ENCODE measurements around the gene OSBPL1A. TPM values are rescaled to one million over a fixed set of nuclear protein-coding genes. Genes with fewer than 3 reads are reported as not detected.

OSBPL1A gene
- polyA plus RNA-seq, 1 of the 3 experiments (the other 2 are of a cell fraction) = 21.3 TPM

DNA sequence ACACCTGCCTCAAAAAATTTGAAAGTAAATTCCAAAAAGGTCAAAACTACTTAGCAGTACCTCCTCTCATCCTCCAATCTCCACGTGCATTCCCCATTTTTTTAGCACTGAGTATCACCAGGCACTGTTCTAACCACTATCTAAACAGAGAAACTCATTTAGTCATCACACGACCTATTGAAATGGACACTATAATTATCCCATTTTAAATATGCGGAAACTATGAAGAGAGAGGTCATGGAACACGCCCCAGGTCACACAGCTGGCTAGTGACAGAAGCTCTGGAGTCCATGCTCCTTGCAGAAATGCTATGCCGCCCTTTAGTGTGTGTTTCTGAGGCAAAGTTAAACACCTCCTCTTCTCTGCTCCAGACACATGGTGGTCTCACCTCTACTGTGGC, 159.2 kb downstream of the OSBPL1A start:
- Histone ChIP-seq H3K27ac (ENCODE audit: low read depth in 2 of 2, low read length in 1 of 2) (no peak overlapping the region), H3K27me3 (ENCODE audit: insufficient read depth) (no peaks in the 10 kb centered on the region), H3K79me2 (ENCODE audit: insufficient read depth) (peaks cover 9% of the 10 kb centered on the region; the same call in 1 of the 2 replicates), H3K9me2 (no peaks in the 10 kb centered on the region), H3K36me3 (replicated peaks in 1 of 2; ENCODE audit: control insufficient read depth in 1 of 2, insufficient read depth in 2 of 2, low read length in 1 of 2) (peaks cover 18 to 22% of the 10 kb centered on the region in 2 experiments), H3K9ac (no peak overlapping the region), H3F3A (replicated peaks; ENCODE audit: insufficient read depth) (no peaks in the 10 kb centered on the region), H4K20me1 (ENCODE audit: insufficient read depth) (no peaks in the 10 kb centered on the region), H2AFZ (ENCODE audit: low read depth) (no peak overlapping the region), H3K9me3 (no peaks in the 10 kb centered on the region), H3K4me1 (ENCODE audit: control insufficient read depth in 1 of 2, insufficient read depth in 2 of 2, low read depth in 1 of 2, low read length in 1 of 2) (no peaks in the 10 kb centered on the region; a peak in 1 of 4 replicates), H3K4me2 (no peak overlapping the region), H3K4me3 (ENCODE audit: low read depth in 2 of 2, low read length in 1 of 2) (no peak overlapping the region)
- TF ChIP-seq RCOR1 (IDR thresholded peaks at IDR 0.05; ENCODE audit: low read length) = no peak
- TF ChIP-seq, protein P1, sequence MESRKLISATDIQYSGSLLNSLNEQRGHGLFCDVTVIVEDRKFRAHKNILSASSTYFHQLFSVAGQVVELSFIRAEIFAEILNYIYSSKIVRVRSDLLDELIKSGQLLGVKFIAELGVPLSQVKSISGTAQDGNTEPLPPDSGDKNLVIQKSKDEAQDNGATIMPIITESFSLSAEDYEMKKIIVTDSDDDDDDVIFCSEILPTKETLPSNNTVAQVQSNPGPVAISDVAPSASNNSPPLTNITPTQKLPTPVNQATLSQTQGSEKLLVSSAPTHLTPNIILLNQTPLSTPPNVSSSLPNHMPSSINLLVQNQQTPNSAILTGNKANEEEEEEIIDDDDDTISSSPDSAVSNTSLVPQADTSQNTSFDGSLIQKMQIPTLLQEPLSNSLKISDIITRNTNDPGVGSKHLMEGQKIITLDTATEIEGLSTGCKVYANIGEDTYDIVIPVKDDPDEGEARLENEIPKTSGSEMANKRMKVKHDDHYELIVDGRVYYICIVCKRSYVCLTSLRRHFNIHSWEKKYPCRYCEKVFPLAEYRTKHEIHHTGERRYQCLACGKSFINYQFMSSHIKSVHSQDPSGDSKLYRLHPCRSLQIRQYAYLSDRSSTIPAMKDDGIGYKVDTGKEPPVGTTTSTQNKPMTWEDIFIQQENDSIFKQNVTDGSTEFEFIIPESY (IDR thresholded peaks at IDR 0.05; ENCODE audit: borderline replicate concordance, low read depth) = no peak
- no peak for TF ChIP-seq FOXJ3 (CRISPR knock-in tag; IDR thresholded peaks at IDR 0.05)
- no peak for TF ChIP-seq TCF12 (IDR thresholded peaks at IDR 0.05)
- TF ChIP-seq, protein P2, sequence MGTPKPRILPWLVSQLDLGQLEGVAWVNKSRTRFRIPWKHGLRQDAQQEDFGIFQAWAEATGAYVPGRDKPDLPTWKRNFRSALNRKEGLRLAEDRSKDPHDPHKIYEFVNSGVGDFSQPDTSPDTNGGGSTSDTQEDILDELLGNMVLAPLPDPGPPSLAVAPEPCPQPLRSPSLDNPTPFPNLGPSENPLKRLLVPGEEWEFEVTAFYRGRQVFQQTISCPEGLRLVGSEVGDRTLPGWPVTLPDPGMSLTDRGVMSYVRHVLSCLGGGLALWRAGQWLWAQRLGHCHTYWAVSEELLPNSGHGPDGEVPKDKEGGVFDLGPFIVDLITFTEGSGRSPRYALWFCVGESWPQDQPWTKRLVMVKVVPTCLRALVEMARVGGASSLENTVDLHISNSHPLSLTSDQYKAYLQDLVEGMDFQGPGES (IDR thresholded peaks at IDR 0.05; ENCODE audit: low read depth, low read length) = no peak
- no peak for TF ChIP-seq POLR2AphosphoS5 (IDR thresholded peaks at IDR 0.05; ENCODE audit: low read depth, low read length)
- no peak for DNase-seq
- 61% methylated on average over 5 of the region's 5 CpGs for WGBS (ENCODE audit: low lambda C conversion rate)
- POLR2A ChIA-PET = no interaction called here
- CTCF ChIA-PET = no interaction called here

DNA sequence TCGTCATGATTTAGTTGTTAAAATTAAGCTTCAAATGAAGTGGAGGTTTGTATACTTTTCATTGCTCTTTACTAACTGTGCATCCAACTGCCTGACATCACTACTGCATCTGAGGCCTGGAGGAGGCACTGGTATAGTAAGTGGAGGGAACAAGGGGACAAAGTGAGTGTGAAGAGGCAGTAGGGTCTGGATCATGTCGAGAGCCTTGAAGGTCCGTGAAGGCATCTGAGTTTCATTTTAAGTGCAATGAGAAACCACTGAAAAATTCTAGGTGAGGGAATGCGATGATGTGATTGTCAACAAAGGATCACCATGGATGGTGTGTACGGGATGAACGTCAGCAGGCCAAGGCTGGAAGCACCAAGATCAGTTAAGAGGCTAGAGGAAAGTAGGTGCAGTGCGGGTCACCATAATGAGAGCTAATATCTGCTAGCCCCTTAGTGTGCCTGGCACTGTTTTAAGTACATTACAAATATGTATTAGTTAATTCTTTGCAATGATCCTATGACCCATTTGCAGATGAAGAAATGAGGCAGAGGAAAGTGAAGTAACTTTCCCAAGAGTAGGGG, 162.7 kb downstream of the OSBPL1A start:
- WGBS (ENCODE audit: low lambda C conversion rate) = 97% methylated on average over 7 of the region's 7 CpGs
- peaks cover 18 to 22% of the 10 kb centered on the region in 2 experiments for H3K36me3 ChIP-seq (replicated peaks in 1 of 2; ENCODE audit: control insufficient read depth in 1 of 2, insufficient read depth in 2 of 2, low read length in 1 of 2)
- no peak for DNase-seq

More for the DNA sequence above, 162.7 kb downstream of the OSBPL1A start:
- Histone ChIP-seq H3K9me2 (no peaks in the 10 kb centered on the region), H4K20me1 (ENCODE audit: insufficient read depth) (no peaks in the 10 kb centered on the region), H3K27me3 (ENCODE audit: insufficient read depth) (no peaks in the 10 kb centered on the region), H3K9me3 (no peaks in the 10 kb centered on the region), H2AFZ (ENCODE audit: low read depth) (no peak overlapping the region), H3K4me1 (ENCODE audit: control insufficient read depth in 1 of 2, insufficient read depth in 2 of 2, low read depth in 1 of 2, low read length in 1 of 2) (peaks cover 0 to 11% of the 10 kb centered on the region in 2 experiments; a peak in 2 of 4 replicates), H3F3A (replicated peaks; ENCODE audit: insufficient read depth) (no peaks in the 10 kb centered on the region), H3K4me2 (no peak overlapping the region), H3K4me3 (ENCODE audit: low read depth in 2 of 2, low read length in 1 of 2) (no peak overlapping the region), H3K27ac (ENCODE audit: low read depth in 2 of 2, low read length in 1 of 2) (no peak overlapping the region), H3K9ac (no peak overlapping the region), H3K79me2 (ENCODE audit: insufficient read depth) (peaks cover 3% of the 10 kb centered on the region; the same call in 1 of the 2 replicates)
- POLR2A ChIA-PET = no interaction called here
- TF ChIP-seq, protein P3, sequence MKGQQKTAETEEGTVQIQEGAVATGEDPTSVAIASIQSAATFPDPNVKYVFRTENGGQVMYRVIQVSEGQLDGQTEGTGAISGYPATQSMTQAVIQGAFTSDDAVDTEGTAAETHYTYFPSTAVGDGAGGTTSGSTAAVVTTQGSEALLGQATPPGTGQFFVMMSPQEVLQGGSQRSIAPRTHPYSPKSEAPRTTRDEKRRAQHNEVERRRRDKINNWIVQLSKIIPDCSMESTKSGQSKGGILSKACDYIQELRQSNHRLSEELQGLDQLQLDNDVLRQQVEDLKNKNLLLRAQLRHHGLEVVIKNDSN (IDR thresholded peaks at IDR 0.05; ENCODE audit: borderline replicate concordance, low read depth) = no peak
- TF ChIP-seq TCF12 (IDR thresholded peaks at IDR 0.05) (no peak), GATA2 (CRISPR knock-in tag; IDR thresholded peaks at IDR 0.05) (no peak), EP300 (IDR thresholded peaks at IDR 0.05; ENCODE audit: borderline replicate concordance in 1 of 2, low read depth in 1 of 2, low read length in 1 of 2) (no peak), RCOR1 (IDR thresholded peaks at IDR 0.05; ENCODE audit: low read length) (no peak), ELF1 (IDR thresholded peaks at IDR 0.05) (no peak)
- TF ChIP-seq, protein P4, sequence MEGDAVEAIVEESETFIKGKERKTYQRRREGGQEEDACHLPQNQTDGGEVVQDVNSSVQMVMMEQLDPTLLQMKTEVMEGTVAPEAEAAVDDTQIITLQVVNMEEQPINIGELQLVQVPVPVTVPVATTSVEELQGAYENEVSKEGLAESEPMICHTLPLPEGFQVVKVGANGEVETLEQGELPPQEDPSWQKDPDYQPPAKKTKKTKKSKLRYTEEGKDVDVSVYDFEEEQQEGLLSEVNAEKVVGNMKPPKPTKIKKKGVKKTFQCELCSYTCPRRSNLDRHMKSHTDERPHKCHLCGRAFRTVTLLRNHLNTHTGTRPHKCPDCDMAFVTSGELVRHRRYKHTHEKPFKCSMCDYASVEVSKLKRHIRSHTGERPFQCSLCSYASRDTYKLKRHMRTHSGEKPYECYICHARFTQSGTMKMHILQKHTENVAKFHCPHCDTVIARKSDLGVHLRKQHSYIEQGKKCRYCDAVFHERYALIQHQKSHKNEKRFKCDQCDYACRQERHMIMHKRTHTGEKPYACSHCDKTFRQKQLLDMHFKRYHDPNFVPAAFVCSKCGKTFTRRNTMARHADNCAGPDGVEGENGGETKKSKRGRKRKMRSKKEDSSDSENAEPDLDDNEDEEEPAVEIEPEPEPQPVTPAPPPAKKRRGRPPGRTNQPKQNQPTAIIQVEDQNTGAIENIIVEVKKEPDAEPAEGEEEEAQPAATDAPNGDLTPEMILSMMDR (IDR thresholded peaks at IDR 0.05) = no peak
- TF ChIP-seq, protein P2 (IDR thresholded peaks at IDR 0.05; ENCODE audit: low read depth, low read length) = no peak
- TF ChIP-seq, protein P5, sequence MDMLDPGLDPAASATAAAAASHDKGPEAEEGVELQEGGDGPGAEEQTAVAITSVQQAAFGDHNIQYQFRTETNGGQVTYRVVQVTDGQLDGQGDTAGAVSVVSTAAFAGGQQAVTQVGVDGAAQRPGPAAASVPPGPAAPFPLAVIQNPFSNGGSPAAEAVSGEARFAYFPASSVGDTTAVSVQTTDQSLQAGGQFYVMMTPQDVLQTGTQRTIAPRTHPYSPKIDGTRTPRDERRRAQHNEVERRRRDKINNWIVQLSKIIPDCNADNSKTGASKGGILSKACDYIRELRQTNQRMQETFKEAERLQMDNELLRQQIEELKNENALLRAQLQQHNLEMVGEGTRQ (IDR thresholded peaks at IDR 0.05; ENCODE audit: borderline replicate concordance, low read depth, low read length) = no peak
- CTCF ChIA-PET = interaction anchor here (1.2 kb wide), 1 partner anchor 18 kb away, joined by 3 read pairs; no protein-coding TSS in a partner anchor

Data from SK-N-SH (cell line).